HG03039 (cell line): ENCODE data around the gene UBA1.

Experiments used
- ATAC-seq: cut with Tn5 transposase; IDR thresholded peaks from one replicate; pipeline ENCODE4 v1.9.1; 2021; ENCODE audit warnings: mild to moderate bottlenecking, moderate library complexity; ENCODE audit not compliant: unreplicated experiment

The UBA1 gene

DNA sequence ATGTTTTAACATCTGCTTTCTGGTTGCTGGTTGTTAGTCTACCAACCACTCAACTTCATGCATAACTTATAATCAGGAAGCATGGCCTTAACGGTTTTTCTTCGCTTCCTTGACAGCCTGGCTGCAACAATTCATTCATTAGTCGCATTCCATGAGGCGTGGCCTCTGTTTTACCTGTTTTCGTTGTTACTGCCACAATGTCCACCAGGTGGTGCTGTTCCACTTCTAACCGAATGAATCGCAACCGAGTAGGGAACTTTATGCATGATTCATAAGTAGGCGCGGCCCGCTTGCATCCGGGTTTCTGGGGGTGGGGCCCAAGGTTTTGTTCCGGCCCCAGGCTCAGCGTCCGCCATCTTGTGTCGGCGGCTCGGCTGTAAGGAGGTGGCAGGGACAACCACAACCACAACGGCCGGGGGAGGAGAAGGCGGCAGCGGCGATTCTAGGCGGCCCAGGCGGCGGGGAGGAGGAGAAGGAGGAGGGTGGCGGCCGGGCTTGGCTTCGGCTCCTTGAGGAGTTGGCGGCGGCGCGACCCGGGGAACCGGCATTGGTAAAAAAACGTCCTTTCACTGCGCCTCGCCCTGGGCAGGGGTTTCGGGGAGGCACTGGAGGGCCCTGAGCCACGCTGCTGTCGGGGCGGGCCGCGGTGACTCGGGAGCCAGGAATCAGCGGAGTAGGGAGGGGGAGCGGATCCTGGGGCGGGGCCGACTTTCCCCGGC is at the start of gene UBA1:
TSS of gene UBA1 (plus strand) at position 355 of the 719 bp plus-strand sequence. CDS start 4,974 bp downstream, outside the sequence.
- ATAC-seq = peak; percentile 49

DNA sequence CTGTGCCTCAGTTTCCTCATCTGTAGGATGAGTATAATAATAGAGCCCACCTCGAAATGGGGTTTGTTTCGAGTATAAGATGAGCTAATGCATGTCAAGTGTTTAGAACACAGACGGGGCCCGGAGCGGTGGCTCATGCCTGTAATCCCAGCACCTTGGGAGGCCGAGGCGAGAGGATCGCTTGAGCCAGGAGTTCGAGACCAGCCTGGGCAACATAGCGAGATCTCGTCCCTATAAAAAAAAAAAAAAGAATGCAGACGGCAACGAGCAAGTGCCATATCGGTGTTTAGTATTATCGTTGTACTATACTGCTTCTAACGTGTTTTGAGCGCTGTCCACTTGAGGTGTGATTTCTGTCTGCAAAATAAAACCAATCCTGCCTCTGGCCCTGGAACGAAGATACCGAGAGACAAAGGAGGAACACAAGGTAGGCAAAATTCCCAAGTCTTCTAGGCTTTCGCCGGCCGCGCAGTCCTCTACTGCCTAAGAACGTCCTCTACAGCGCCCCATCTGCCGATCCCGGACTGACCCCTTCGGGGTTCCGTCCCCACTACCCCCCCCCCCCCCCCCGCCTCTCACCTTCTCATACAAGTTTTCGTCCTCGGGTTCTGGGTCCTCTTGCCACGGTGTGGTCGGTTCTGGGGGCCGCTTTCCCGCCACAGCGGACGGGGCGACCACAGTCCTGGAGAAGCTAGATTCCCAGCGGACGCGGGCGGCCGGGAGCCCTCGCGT is 49.6 kb upstream of the UBA1 start:
- ATAC-seq = no peak

DNA sequence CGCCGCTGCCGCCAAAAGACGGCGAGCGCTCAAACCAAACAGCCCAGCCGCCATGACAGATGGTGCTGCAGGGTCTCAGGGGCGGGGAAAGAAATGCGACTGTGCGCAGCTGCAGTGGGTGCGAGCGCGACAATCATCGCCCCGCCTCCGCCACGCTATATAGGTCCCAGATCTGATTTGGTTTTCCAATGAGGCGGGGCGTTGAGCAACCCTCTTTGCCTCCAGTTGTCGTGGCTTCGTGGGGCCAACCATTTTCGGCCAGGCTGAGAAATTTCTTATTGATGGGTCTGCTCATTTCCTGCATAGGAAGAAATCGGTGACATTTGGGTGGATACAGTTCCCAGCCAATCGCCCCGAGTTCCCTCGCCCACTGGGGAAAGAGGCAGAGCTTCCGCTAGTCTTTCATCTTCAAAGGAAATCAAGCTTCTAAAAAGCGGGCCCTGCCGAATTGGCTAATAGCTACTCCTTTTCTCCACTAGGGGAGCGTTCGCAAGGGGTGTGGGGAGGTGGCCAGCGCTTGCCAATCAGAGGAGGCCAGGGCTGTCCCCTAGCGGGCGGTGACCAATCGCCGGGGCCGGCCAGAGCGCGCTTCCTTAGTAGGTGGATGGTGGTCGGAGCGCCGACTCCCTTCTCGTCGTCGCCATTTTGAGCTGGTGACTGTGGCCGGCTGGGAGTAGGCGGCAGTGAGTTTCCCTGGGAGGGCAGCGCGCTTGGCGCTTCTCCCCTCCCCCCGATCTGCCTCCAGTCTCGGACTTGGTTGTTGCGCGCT is 48.8 kb upstream of the UBA1 start, which contains the start of the genes NDUFB11 and RBM10:
TSS of gene NDUFB11 (minus strand) at position 77 of the 769 bp plus-strand sequence. CDS start at position 54, 23 bp downstream.
TSS of gene RBM10 (plus strand) at position 596 of the 769 bp plus-strand sequence. CDS start 2,261 bp downstream, outside the sequence.
- ATAC-seq = peak; percentile 93

DNA sequence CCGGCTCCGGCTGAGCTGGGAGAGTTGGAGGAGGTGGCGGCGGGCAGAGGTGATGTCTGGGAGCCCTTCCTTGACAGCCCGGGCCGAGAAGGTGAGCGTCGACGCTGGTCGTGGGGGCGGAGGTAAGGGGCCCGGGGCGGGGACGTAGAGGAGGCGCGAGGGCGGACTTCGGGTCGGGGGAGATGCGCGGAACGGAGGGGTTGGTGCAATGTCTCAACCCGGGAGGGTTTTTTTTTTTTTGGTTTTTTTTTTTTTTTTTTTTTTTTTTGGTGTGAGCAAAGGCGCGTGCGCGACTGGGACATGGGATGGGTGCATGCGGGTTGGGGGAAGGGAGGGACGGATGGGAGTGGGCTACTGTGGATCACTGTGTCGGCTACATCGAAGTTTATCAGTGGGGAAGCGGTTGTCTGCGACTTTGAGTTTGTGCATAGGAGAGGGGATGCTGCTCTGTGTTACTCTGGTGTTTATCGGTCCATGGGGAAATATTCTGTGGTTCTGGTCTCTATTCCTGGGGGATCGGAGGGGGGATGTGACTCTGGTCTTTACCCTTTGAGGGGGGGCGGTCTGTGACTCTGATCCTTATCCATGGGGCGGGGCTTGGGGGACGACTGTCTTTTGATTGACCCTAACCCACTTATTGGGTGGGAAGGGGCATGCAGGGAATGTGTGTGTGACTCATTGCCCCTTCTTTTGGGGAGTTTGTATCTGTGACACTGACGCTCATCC is 48.1 kb upstream of the UBA1 start:
- peak; percentile 9 for ATAC-seq

DNA sequence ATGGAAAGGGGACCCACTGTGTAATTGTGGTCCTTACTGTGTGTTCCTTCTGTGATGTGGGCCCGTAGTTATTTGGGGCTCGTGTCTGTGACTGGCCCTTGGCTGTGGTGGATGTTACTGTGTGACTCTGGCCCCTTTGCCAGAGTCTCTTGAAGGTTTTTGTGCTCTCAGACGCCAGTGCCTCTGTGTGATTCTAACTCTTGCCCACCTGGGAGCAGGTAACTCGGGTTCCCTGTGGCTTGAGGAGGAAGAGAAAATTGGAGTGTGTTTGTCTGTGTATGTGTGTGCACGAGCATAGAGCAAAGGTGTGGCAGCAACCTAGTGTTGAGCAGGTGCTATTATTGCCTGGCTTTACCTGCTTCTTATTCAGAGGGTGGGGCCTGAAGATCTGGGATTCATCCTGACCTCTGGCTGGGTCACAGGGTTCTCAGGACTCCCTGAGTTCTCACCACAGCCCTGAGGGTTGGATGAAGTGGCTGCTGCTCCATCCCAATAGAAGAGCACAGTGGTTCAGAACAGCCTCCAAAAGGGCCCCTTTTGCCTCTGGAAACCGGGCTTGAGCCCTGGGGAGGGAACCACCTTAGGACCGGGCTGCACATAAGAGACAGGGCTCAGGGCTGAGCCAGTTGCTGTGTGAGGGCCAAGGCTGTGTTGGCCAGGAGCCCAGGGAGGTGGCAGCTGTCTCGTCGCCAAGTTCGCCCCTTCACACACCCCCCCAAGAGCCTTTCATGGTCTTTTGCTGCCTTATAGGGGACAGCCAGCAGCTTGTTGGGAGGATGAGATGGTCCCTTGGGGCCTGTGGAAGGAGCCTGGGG is 47.3 kb upstream of the UBA1 start:
- ATAC-seq = no peak

DNA sequence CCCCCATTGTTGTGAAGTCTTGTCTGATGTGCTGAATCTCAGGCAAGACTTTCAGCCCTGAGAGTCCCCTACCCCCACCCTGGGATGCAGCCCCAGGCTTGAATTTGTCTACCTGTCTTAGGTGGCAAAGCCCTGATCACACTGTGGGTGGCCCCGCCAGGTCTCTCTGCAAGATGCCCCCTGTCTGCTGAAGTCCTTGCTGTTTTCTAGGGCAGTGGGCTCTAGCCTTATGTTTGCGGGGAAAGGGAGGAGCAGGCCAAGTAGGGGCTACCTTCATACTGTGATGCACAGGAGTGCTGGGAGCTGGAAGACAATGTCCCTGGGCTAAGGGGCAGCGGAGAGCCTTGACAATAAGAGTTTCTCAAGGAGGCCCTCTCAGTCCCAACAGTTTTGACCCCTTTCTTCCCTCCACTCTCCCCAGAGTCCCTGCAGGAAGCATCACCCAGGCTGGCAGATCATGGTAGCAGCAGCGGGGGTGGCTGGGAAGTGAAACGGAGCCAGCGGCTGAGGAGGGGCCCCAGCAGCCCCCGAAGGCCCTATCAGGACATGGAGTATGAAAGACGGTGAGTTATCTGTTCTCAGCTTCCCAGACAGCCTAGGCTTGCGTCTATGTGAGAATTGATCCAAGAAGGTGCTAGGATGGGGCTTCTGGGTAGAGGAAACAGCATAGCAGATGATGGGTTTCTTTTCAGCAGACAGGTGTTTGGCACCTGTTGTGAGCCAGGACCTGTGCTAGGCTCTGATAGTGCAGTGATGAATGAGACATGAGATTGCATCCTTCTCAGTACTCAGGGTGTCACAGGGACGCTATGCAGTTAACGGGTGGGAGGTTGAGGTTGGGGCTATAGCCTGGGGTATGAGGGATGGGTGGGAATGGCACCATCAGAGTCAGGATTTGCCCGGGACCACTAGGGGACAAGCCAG is 46.4 kb upstream of the UBA1 start:
- no peak for ATAC-seq

DNA sequence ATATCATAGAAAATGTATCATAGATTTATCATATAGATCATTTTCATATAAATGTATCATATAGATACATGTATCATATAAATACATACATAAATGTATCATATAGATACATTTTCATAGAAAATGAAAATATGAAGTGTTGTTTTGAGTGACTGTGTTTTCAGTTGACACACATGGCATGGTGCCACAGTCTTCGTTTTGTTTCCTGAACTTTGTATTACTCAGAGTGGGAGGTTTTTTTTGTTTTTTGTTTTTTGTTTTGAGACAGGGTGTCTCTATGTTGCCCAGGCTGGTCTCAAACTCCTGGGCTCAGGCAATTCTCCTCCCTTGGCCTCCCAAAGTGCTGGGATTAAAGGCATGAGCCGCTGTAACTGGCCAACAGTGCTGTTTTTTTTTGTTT is 44.7 kb upstream of the UBA1 start:
- no peak for ATAC-seq

DNA sequence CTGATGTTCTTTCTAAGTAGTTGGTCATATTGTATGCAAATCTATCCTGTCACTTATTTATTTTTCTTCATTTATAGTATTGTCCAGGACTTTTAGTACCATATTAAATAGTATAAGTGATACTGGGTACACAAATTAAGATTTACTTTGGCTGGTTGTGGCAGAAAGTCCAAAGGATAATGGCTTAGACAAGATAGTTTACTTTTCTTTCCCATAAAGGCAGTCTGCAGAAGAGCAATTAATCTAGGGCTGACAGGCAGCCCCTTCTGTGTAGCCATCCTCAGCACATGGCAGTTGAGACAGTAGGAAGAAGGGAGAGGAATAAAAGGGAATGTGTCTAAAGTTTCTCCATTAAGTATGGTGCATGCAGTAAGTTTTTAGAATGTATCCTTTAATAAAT is 42.2 kb upstream of the UBA1 start:
- ATAC-seq = no peak

DNA sequence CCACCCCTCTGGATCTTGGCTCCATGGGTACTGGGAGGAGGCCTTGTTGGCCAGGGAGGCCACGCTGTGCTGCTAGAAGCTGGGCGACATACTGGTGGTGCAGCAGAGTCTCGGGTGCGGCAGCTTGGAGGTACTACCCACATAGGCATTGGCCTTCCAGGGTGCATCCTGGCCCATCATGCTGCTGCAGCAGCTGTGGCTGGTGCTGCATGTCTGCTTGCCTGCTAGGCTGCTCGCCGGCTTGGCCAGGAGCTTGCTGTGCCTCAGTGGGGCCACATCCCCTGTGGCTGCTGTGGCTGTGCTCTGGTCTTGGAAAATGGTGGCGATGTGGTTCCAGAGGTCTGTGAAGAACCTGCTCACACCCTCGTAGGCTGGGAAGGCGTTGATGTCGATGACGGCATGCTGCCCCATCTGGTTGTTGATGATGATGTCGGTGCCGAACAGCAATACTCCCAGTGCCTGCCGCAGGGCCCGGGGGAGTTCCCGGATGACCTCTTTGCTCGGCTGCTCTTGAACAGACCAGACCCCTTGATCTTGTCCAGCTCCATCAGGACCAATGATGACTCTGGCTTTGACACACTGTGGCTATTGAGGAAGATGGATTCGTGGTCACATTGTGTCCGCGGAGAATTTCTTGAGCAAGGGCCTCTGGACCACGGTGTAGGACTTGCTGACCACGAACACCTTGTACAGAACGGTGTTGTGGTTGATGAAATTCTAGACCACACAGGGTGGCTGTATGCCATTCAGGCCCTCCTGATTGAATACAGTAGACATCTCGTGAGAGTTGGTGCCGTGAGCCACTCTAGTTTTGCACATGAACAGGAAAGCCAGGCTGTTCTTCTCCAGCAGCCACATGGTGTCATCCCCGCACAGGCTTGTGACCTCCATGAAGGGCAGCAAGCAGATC is 36.8 kb upstream of the UBA1 start:
- no peak for ATAC-seq

DNA sequence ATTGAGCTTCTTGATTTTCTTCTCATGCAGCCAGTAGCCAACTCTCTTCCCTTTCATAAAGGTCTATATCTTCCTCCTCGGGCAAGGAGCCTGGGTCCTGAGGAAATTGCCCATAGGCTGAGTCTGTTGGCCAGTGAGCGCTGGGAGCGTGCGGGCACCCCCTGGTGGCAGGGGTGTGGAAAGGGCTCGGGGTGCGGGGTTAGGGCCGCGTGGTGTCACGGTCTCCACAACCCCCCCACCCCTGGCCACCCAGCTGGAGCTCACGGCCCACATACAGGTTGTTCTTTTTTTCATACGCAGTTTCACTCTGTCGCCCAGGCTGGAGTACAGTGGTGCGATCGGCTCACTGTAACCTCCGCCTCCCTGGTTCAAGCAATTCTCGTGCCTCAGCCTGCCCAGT is 35.5 kb upstream of the UBA1 start:
- no peak for ATAC-seq

DNA sequence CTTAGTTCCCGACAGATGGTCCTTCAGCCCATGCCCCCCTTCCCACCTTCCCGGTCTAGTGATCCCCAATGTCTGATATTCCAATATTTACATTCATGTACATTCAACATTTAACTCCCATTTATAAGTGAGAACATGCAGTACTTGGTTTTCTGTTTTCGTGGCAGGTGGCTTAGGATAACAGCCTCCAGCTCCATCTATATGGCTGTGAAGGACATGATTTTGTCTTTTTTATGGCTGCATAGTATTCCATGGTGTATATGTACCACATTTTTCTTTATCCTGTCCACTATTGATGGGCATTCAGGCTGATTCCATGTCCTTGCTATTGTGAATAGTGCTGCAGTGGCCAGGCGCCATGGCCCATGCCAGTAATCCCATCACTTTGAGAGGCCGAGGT is 34.8 kb upstream of the UBA1 start:
- ATAC-seq = no peak

DNA sequence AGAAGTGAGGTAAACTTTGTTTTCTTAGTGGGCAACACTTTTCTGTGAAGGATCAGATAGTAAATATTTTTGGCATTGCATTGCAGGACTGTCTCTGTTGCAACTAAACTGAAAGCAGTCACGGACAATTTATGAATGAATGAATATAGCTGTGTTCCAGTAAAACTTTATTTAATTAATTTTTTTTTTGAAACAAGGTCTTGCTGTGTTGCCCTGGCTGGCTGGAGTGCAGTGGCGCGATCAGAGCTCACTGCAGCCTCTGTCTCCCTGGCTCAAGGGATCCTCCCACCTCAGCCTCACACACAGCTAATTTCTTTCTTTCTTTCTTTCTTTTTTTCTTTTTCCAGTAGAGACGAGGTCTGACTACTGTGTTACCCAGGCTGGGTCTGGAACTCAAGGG is 32.8 kb upstream of the UBA1 start:
- ATAC-seq = no peak

DNA sequence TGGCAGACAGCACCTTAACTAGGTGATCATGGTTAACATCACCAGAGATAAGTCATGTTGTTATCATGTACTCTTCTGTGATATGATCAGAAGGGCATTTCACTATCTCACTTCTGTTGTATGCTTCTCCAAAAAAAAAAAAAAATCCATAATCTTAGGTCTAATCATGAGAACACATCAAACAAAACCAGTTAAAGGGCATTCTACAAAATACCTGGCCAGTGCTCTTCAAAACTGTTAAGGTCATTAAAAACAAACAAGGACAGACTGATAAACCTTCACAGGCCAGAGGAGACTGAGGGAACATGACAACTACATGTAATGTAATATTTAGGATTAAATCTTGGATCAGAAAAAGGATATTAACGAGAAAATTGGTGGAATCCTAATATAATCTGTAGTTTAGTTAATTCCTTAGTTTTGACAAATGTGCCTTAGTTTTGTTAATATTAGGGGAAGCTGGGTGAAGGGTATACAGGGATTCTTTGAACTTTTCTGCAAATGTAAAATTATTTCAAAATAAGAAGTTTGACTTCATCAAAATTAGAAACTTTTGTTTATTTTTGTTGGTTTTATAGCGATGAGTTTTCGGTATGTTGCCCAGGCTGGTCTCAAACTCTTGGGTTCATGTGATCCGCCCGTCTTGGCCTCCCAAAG is 30.6 kb upstream of the UBA1 start:
- no peak for ATAC-seq

DNA sequence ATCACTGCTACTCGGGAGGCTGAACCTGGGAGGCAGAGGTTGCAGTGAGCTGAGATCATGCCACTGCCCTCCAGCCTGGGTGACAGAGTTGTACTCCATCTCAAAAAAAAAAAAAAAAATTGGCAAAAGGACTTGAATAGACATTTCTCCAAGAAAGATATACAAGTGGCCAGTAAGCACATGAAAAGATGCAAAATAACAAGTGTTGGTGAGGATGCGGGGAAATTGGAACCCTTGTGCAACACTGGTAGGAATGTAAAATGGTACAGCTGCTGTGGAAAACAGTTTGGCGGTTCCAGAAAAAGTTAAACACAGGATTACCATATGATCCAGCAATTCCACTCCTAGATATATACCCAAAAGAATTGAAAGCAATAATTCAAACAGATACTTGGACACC is 29.2 kb upstream of the UBA1 start:
- ATAC-seq = no peak

DNA sequence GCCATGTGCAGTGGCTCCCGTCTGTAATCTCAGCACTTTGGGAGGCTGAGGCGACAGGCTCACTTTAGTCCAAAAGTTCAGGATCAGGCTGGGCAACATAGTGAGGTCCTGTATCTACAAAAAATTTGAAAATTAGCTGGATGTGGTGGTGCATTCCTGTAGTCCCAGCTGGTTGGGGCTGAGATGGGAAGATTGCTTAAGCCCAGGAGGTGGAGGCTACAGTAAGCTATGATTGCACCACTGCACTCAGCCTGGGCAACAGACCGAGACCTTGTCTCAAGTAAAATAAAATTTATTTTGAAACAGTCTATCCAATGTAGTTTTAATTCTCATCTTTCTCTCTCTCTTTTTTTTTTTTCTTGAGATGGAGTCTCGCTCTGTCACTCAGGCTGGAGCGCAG is 27.5 kb upstream of the UBA1 start:
- no peak for ATAC-seq

DNA sequence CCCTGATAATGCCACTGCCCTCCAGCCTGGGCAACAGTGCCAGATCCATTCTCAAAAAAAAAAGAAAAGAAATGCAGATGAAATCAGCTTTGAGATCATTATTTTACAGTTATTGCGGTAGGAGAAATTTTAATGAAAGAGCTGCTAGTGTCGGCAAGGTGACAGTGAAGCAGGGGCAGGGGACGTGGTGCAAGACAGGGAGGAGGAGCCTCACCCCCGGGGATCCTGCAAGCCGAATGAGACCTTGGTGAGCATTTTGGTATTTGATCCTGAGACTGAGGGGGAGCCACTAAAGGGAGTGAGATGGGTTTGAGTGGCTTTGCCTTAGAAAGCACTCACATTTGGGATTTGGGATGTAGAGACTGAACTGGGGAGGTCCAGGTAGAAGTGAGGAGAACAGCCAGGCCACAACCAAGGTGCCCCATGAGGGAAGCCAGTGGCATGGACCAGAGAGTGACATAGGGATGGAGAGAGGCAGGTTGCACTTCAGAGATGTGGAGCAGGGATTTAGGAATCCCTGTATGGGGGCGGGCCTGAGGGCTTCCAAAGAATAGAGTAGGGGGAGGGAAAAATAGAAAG is 25.0 kb upstream of the UBA1 start:
- no peak for ATAC-seq

DNA sequence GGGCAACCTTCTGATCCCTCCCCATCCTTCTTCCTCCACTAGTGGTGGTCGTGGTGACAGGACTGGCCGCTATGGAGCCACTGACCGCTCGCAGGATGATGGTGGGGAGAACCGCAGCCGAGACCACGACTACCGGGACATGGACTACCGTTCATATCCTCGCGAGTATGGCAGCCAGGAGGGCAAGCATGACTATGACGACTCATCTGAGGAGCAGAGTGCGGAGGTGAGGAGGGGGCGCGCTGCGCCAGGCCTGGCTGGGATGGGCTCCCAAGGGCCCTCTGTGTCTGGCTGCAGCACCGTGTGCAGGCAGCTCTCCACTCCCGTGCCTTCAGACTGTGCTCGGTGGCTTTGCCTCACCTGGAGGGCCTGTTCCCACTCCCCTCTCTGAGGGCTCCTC is 24.4 kb upstream of the UBA1 start:
- no peak for ATAC-seq
